Measurements from ENCODE around the gene DHX32. TPM values are rescaled to one million over a fixed set of nuclear protein-coding genes. Genes with fewer than 3 reads are reported as not detected.
"Not testable (repeated sequence)": the region's sequence is repeated elsewhere in the genome, so short reads cannot be mapped to it uniquely, and the experiment has no call there.

DHX32 gene
- total RNA-seq, 6 experiments from 2014 or later: 10.0 to 17.6 (median 14.1) TPM

GRCh38 chr10:125896088-125896934 lies 15.2 kb upstream of the DHX32 start, which contains the start of gene FANK1:
Gene FANK1 (plus strand): TSS chr10:125896564. CDS start chr10:125896643, 79 bp downstream.
- H3K9me3 ChIP-seq; H3K36me3 ChIP-seq; H3K27me3 ChIP-seq; intact Hi-C loops (cut with DNase I); H3K4me1 ChIP-seq: not testable (repeated sequence)
- 51% methylated on average over 42 of the region's 106 CpGs for WGBS (ENCODE audit: insufficient coverage, low coverage, low lambda C conversion rate, missing lambda C conversion rate)
- ATAC-seq (peak; percentile 91 to 95 (median 94)), DNase-seq (peak; percentile 92 to 95 (median 94))
- Histone ChIP-seq H3K4me3 (peak within 1 kb of the TSS; percentile 64 to 85 (median 76)), H3K27ac (peak within 1 kb of the TSS; percentile 64 to 81 (median 77))
- peak; percentile 78 for TF ChIP-seq POLR2A (IDR thresholded peaks at IDR 0.05)

GRCh38 chr10:125895130-125896087 lies 14.3 kb upstream of the DHX32 start:
- DNase-seq: peak; percentile 70 to 73 (median 73)
- Histone ChIP-seq H3K27ac (peak overlapping the region; percentile 64 to 81 (median 77)), H3K4me3 (peak overlapping the region; percentile 64 to 85 (median 76))
- intact Hi-C loops (cut with DNase I); H3K4me1 ChIP-seq; H3K27me3 ChIP-seq; H3K36me3 ChIP-seq; H3K9me3 ChIP-seq: not testable (repeated sequence)
- peak; percentile 71 to 79 (median 76) for ATAC-seq
- 22% methylated on average over 20 of the region's 50 CpGs for WGBS (ENCODE audit: insufficient coverage, low coverage, low lambda C conversion rate, missing lambda C conversion rate)

GRCh38 chr10:125894176-125894575 lies 13.1 kb upstream of the DHX32 start:
- H3K27me3 ChIP-seq; ATAC-seq; H3K4me3 ChIP-seq; intact Hi-C loops (cut with DNase I); H3K4me1 ChIP-seq; DNase-seq; H3K9me3 ChIP-seq; H3K27ac ChIP-seq; H3K36me3 ChIP-seq: not testable (repeated sequence)
- WGBS (ENCODE audit: insufficient coverage, low coverage, low lambda C conversion rate, missing lambda C conversion rate): 47% methylated on average over 3 of the region's 3 CpGs

GRCh38 chr10:125892402-125892801 lies 11.3 kb upstream of the DHX32 start:
- H3K4me1 ChIP-seq; H3K27me3 ChIP-seq; H3K27ac ChIP-seq; H3K9me3 ChIP-seq; intact Hi-C loops (cut with DNase I); H3K4me3 ChIP-seq; H3K36me3 ChIP-seq; DNase-seq; ATAC-seq: not testable (repeated sequence)
- 50% methylated on average over 5 of the region's 5 CpGs for whole genome bisulfite sequencing (ENCODE audit: insufficient coverage, low coverage, low lambda C conversion rate, missing lambda C conversion rate)

- H3K27ac ChIP-seq; H3K27me3 ChIP-seq; H3K9me3 ChIP-seq; H3K4me3 ChIP-seq; DNase-seq; intact Hi-C loops (cut with DNase I); H3K36me3 ChIP-seq; H3K4me1 ChIP-seq: not testable (repeated sequence)
- WGBS (ENCODE audit: insufficient coverage, low coverage, low lambda C conversion rate, missing lambda C conversion rate): 76% methylated on average over 4 of the region's 4 CpGs
- ATAC-seq: peak; percentile 25 to 75 (median 38)
Observed at GRCh38 chr10:125889441-125889840, 8.3 kb upstream of the DHX32 start.

- intact Hi-C loops (cut with DNase I): no loop called here
- peak in 1 of 4 donors; percentile 33 for ATAC-seq
- no peaks in the 10 kb centered on the region for H3K36me3 ChIP-seq
- no peaks in the 10 kb centered on the region for H3K4me1 ChIP-seq
- DNase-seq: no peak
- TF ChIP-seq CTCF (IDR thresholded peaks at IDR 0.05) (no peak), POLR2A (IDR thresholded peaks at IDR 0.05) (no peak)
- 81% methylated on average over 3 of the region's 3 CpGs for whole genome bisulfite sequencing (ENCODE audit: insufficient coverage, low coverage, low lambda C conversion rate, missing lambda C conversion rate)
- H3K4me3 ChIP-seq: no peak overlapping the region
- H3K27me3 ChIP-seq: no peaks in the 10 kb centered on the region
- no peaks in the 10 kb centered on the region for H3K9me3 ChIP-seq
- H3K27ac ChIP-seq: no peak overlapping the region
Observed at GRCh38 chr10:125886914-125887512, 5.9 kb upstream of the DHX32 start.
